HepG2 (cell line): ENCODE results near the gene ANAPC1. TPM values are rescaled to one million over a fixed set of nuclear protein-coding genes. Genes with fewer than 3 reads are reported as not detected.
A peak's percentile ranks its signal among the peaks of the same experiment; 100 is the strongest.

Source experiments
- ATAD3A ChIP-seq: sonication (generic); formaldehyde crosslinking; IDR thresholded peaks from 2 replicates; pipeline ENCODE4 v1.4.0; 2020; ENCODE audit warnings: missing genetic modification reagents
- ATF2 ChIP-seq: sonication (generic); formaldehyde crosslinking; IDR thresholded peaks from 2 replicates; pipeline ENCODE4 v1.4.0; 2020; ENCODE audit warnings: missing genetic modification reagents
- CBX5 ChIP-seq: sonication (generic); formaldehyde crosslinking; IDR thresholded peaks from 2 replicates; pipeline ENCODE4 v1.4.0; 2020; ENCODE audit warnings: missing genetic modification reagents, borderline replicate concordance
- CCAR2 ChIP-seq: fragments of 200-400 bp; formaldehyde crosslinking; optimal IDR thresholded peaks from 2 replicates; pipeline ENCODE3; 2018; ENCODE audit warnings: low read depth, mild to moderate bottlenecking, low read length, moderate library complexity
- HNRNPUL1 ChIP-seq: fragments of 200-400 bp; formaldehyde crosslinking; IDR thresholded peaks from 2 replicates; pipeline ENCODE4 v1.6.1; 2017; ENCODE audit warnings: low read depth, mild to moderate bottlenecking, low read length, moderate library complexity
- JARID2 ChIP-seq: sonication (generic); formaldehyde crosslinking; IDR thresholded peaks from 2 replicates; pipeline ENCODE4 v1.8.1; 2023; ENCODE audit warnings: missing genetic modification reagents, inconsistent platforms; ENCODE audit not compliant: insufficient replicate concordance
- MED1 ChIP-seq: sonication (generic); formaldehyde crosslinking; IDR thresholded peaks from 2 replicates; pipeline ENCODE4 v1.4.0; 2020; ENCODE audit warnings: missing genetic modification reagents
- SMYD3 ChIP-seq: sonication (generic); formaldehyde crosslinking; IDR thresholded peaks from 2 replicates; pipeline ENCODE4 v1.8.1; 2023; ENCODE audit warnings: mild to moderate bottlenecking, missing genetic modification reagents
- SP1 ChIP-seq, 2 experiments: fragments of 450-650 bp in 1 of 2; sonication (generic) in 1 of 2; formaldehyde crosslinking in 1 of 2; IDR thresholded peaks; 2 replicates each; pipeline versions ENCODE4 v1.4.0 to v1.6.1; 2016 to 2020; ENCODE audit warnings: missing genetic modification reagents in 1 of 2
- WIZ ChIP-seq: sonication (generic); formaldehyde crosslinking; IDR thresholded peaks from 2 replicates; pipeline ENCODE4 v1.5.1; 2020; ENCODE audit warnings: mild to moderate bottlenecking, missing genetic modification reagents
- ZHX2 ChIP-seq, 2 experiments: sonication (generic) in 1 of 2; formaldehyde crosslinking in 1 of 2; IDR thresholded peaks; 2 replicates each; pipeline versions ENCODE4 v1.6.1 to v1.9.0; 2014 to 2022; ENCODE audit warnings: antibody characterized with exemption in 1 of 2, borderline replicate concordance in 1 of 2, inconsistent platforms in 1 of 2, low read depth in 1 of 2, missing genetic modification reagents in 1 of 2
- ZNF530 ChIP-seq: sonication (generic); formaldehyde crosslinking; IDR thresholded peaks from 2 replicates; pipeline ENCODE4 v1.5.0; 2020; ENCODE audit warnings: low read depth, mild to moderate bottlenecking, missing genetic modification reagents
- ZNF577 ChIP-seq: sonication (generic); formaldehyde crosslinking; IDR thresholded peaks from 2 replicates; pipeline ENCODE4 v1.4.0; 2020; ENCODE audit warnings: mild to moderate bottlenecking, low read depth, missing genetic modification reagents, borderline replicate concordance
- polyA plus RNA-seq, 8 experiments: library from polyadenylated mRNA; depleted of rRNA in 3 of 8; stranded (reverse) in 7 of 8; unstranded in 1 of 8; fragments of >200 nt; fragmentation: Illumina TruSeq in 4 of 8; extraction: Trizol in 4 of 8; gene quantifications; 2 replicates each; pipeline versions ENCODE4 v1.2.1 to v1.2.3, GENCODE V29; 2011 to 2016; ENCODE audit warnings: low read depth in 4 of 8, missing spikeins in 1 of 8, mixed read lengths in 1 of 8; ENCODE audit not compliant: insufficient read depth in 1 of 8
- total RNA-seq, 5 experiments: library from RNA; depleted of rRNA; stranded (reverse); fragments of >200 nt; fragmentation: Illumina TruSeq; extraction: Trizol; gene quantifications; 2 replicates each; pipeline ENCODE4 v1.2.3, GENCODE V29; 2016; ENCODE audit warnings: low read depth in 1 of 5
- TF ChIP-seq, protein P1 (sequence below): sonication (generic); formaldehyde crosslinking; IDR thresholded peaks from 2 replicates; pipeline ENCODE4 v1.4.0; 2020; ENCODE audit warnings: missing genetic modification reagents, borderline replicate concordance

ANAPC1 gene
- total and polyA plus RNA-seq, 2 of the 13 experiments (the other 11 are each of a cell fraction or from before 2014, with no cell fraction given), result 50.0 to 89.7 TPM

- TF ChIP-seq ATF2 (CRISPR knock-in tag) (peak; percentile 69), ZHX2 (IDR thresholded peaks at IDR 0.05; ENCODE audit: low read depth) (peak; percentile 78), ZHX2 (CRISPR knock-in tag; IDR thresholded peaks at IDR 0.05; ENCODE audit: borderline replicate concordance) (no peak; the same call in 1 of the 2 replicates), WIZ (CRISPR knock-in tag) (no peak), SP1 (IDR thresholded peaks at IDR 0.05) (no peak), SP1 (CRISPR knock-in tag; IDR thresholded peaks at IDR 0.05) (peak; percentile 71), JARID2 (CRISPR knock-in tag) (no peak), SMYD3 (peak; percentile 89; the same call in 1 of the 2 replicates), ZNF530 (CRISPR knock-in tag) (no peak; the same call in 1 of the 2 replicates), ATAD3A (CRISPR knock-in tag) (no peak), HNRNPUL1 (no peak), CCAR2 (peak; percentile 33), CBX5 (peak; percentile 18; the same call in 1 of the 2 replicates), ZNF577 (CRISPR knock-in tag) (0 out of 2 replicates have a peak, but pooled peaks have one; percentile 83), MED1 (CRISPR knock-in tag) (peak; percentile 63)
- TF ChIP-seq, protein P1, sequence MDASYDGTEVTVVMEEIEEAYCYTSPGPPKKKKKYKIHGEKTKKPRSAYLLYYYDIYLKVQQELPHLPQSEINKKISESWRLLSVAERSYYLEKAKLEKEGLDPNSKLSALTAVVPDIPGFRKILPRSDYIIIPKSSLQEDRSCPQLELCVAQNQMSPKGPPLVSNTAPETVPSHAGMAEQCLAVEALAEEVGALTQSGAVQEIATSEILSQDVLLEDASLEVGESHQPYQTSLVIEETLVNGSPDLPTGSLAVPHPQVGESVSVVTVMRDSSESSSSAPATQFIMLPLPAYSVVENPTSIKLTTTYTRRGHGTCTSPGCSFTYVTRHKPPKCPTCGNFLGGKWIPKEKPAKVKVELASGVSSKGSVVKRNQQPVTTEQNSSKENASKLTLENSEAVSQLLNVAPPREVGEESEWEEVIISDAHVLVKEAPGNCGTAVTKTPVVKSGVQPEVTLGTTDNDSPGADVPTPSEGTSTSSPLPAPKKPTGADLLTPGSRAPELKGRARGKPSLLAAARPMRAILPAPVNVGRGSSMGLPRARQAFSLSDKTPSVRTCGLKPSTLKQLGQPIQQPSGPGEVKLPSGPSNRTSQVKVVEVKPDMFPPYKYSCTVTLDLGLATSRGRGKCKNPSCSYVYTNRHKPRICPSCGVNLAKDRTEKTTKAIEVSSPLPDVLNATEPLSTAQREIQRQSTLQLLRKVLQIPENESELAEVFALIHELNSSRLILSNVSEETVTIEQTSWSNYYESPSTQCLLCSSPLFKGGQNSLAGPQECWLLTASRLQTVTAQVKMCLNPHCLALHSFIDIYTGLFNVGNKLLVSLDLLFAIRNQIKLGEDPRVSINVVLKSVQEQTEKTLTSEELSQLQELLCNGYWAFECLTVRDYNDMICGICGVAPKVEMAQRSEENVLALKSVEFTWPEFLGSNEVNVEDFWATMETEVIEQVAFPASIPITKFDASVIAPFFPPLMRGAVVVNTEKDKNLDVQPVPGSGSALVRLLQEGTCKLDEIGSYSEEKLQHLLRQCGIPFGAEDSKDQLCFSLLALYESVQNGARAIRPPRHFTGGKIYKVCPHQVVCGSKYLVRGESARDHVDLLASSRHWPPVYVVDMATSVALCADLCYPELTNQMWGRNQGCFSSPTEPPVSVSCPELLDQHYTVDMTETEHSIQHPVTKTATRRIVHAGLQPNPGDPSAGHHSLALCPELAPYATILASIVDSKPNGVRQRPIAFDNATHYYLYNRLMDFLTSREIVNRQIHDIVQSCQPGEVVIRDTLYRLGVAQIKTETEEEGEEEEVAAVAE (CRISPR knock-in tag), result peak; percentile 80; the same call in 1 of the 2 replicates
Observed at GRCh38 chr2:111883661-111884591, at the start of gene ANAPC1 (continued).
